ENCODE data around the gene USP49. TPM values are rescaled to one million over a fixed set of nuclear protein-coding genes. Genes with fewer than 3 reads are reported as not detected.

USP49 gene
- total and polyA plus RNA-seq, 2 of the 13 experiments (the other 11 are each of a cell fraction or from before 2014, with no cell fraction given), result 2.9 to 4.3 TPM

- TF ChIP-seq RNF219 (CRISPR knock-in tag; IDR thresholded peaks at IDR 0.05) (no peak), ATF2 (CRISPR knock-in tag; IDR thresholded peaks at IDR 0.05) (peak; percentile 29), ZNF891 (CRISPR knock-in tag; IDR thresholded peaks at IDR 0.05) (0 out of 2 replicates have a peak, but pooled peaks have one; percentile 56), ZBTB7B (CRISPR knock-in tag; IDR thresholded peaks at IDR 0.05) (peak; percentile 31; the same call in 1 of the 2 replicates), ZKSCAN8 (CRISPR knock-in tag; IDR thresholded peaks at IDR 0.05; ENCODE audit: borderline replicate concordance) (no peak), FOSL1 (CRISPR knock-in tag; IDR thresholded peaks at IDR 0.05; ENCODE audit: borderline replicate concordance) (no peak), CERS6 (CRISPR knock-in tag; IDR thresholded peaks at IDR 0.05) (0 out of 2 replicates have a peak, but pooled peaks have one; percentile 52), KAT7 (CRISPR knock-in tag; IDR thresholded peaks at IDR 0.05; ENCODE audit: borderline replicate concordance) (peak; percentile 25; the same call in 1 of the 2 replicates), RARG (CRISPR knock-in tag; IDR thresholded peaks at IDR 0.05; ENCODE audit: low read depth) (peak; percentile 87; the same call in 1 of the 2 replicates), PAF1 (CRISPR knock-in tag; IDR thresholded peaks at IDR 0.05) (no peak), SRSF9 (IDR thresholded peaks at IDR 0.05; ENCODE audit: borderline replicate concordance, insufficient read depth, low read depth, low read length, poor library complexity, severe bottlenecking) (no peak), BRCA1 (CRISPR knock-in tag; IDR thresholded peaks at IDR 0.05) (no peak), ZNF782 (CRISPR knock-in tag; IDR thresholded peaks at IDR 0.05; ENCODE audit: borderline replicate concordance) (peak; percentile 77; the same call in 1 of the 2 replicates), NFE2L2 (IDR thresholded peaks at IDR 0.05; ENCODE audit: low read length) (no peak), REST (IDR thresholded peaks at IDR 0.05; ENCODE audit: borderline replicate concordance in 1 of 2, low read depth in 1 of 2, low read length in 2 of 2) (no peak), RFX1 (IDR thresholded peaks at IDR 0.05) (no peak; the same call in 1 of the 2 replicates), MZF1 (CRISPR knock-in tag; IDR thresholded peaks at IDR 0.05; ENCODE audit: borderline replicate concordance) (no peak), ZBTB34 (CRISPR knock-in tag; IDR thresholded peaks at IDR 0.05) (no peak), MAFG (CRISPR knock-in tag; IDR thresholded peaks at IDR 0.05) (no peak)
These were observed 46.3 kb upstream of the USP49 start, which contains the start of gene CCND3 (continued) for GRCh38 chr6:41941280-41942066.
